ENCODE measurements around the gene CRYBB2.
"Not testable (repeated sequence)": the region's sequence is repeated elsewhere in the genome, so short reads cannot be mapped to it uniquely, and the experiment has no call there.

- TF ChIP-seq CTCF (IDR thresholded peaks at IDR 0.05; ENCODE audit: insufficient read depth, low read length); REST (IDR thresholded peaks at IDR 0.05; ENCODE audit: insufficient replicate concordance, low read depth); POLR2AphosphoS5 (IDR thresholded peaks at IDR 0.05; ENCODE audit: low read depth); SPI1 (IDR thresholded peaks at IDR 0.05; ENCODE audit: borderline replicate concordance, low read depth): not testable (repeated sequence)
Measured at GRCh38 chr22:25230760-25231159, 11.3 kb downstream of the CRYBB2 start.
